SK-N-SH treated with all-trans-retinoic acid at 6 μM for 48 hours (cell line): Measurements from ENCODE around the gene ASB2.

Source experiments
- ATAC-seq: fragments of 200-7000 bp; cut with Tn5 transposase; 3 replicates; pipeline ENCODE4 v1.9.1; 2020; ENCODE audit warnings: mild to moderate bottlenecking, moderate library complexity
- ARNTL ChIP-seq: fragments of 450-650 bp; formaldehyde crosslinking; IDR thresholded peaks from 2 replicates; pipeline ENCODE4 v1.5.0; 2020; ENCODE audit warnings: low read depth, mild to moderate bottlenecking, moderate library complexity, borderline replicate concordance
- CSDC2 ChIP-seq: fragments of 250-450 bp; sonication (Bioruptor Pico); IDR thresholded peaks from 2 replicates; pipeline ENCODE4 v1.5.0; 2020; ENCODE audit warnings: mild to moderate bottlenecking, moderate library complexity
- GLIS3 ChIP-seq: fragments of 250-450 bp; sonication (Bioruptor Pico); IDR thresholded peaks from 2 replicates; pipeline ENCODE4 v1.5.0; 2020; ENCODE audit warnings: mild to moderate bottlenecking, moderate library complexity
- PPARA ChIP-seq: fragments of 250-450 bp; sonication (Bioruptor Pico); IDR thresholded peaks from 2 replicates; pipeline ENCODE4 v1.5.0; 2020; ENCODE audit warnings: mild to moderate bottlenecking, borderline replicate concordance
- RARB ChIP-seq: fragments of 250-450 bp; sonication (Bioruptor Pico); IDR thresholded peaks from 2 replicates; pipeline ENCODE4 v1.8.0; 2021; ENCODE audit warnings: mild to moderate bottlenecking, moderate library complexity
- SNAI2 ChIP-seq: fragments of 250-450 bp; sonication (Bioruptor Pico); IDR thresholded peaks from 2 replicates; pipeline ENCODE4 v1.5.0; 2020; ENCODE audit warnings: mild to moderate bottlenecking, moderate library complexity
- TOX ChIP-seq: fragments of 250-450 bp; sonication (Bioruptor Pico); IDR thresholded peaks from 2 replicates; pipeline ENCODE4 v1.8.0; 2021; ENCODE audit warnings: mild to moderate bottlenecking, moderate library complexity, borderline replicate concordance
- TSHZ2 ChIP-seq: fragments of 250-450 bp; sonication (Bioruptor Pico); IDR thresholded peaks from 2 replicates; pipeline ENCODE4 v1.5.0; 2020; ENCODE audit warnings: mild to moderate bottlenecking, moderate library complexity
- ZC3H10 ChIP-seq: fragments of 250-450 bp; sonication (Bioruptor Pico); IDR thresholded peaks from 2 replicates; pipeline ENCODE4 v1.5.1; 2021; ENCODE audit warnings: mild to moderate bottlenecking, moderate library complexity
- ZFP3 ChIP-seq: fragments of 250-450 bp; sonication (Bioruptor Pico); IDR thresholded peaks from 2 replicates; pipeline ENCODE4 v1.5.0; 2020; ENCODE audit warnings: mild to moderate bottlenecking, moderate library complexity
- ZNF565 ChIP-seq: fragments of 450-650 bp; formaldehyde crosslinking; conservative IDR thresholded peaks from 2 replicates; pipeline ENCODE4 v1.5.0; 2020; ENCODE audit warnings: low read depth, mild to moderate bottlenecking, moderate library complexity
- ZNF70 ChIP-seq: fragments of 450-650 bp; formaldehyde crosslinking; IDR thresholded peaks from 2 replicates; pipeline ENCODE4 v1.5.0; 2020; ENCODE audit warnings: mild to moderate bottlenecking, moderate library complexity
- ZNF8 ChIP-seq: fragments of 450-650 bp; formaldehyde crosslinking; IDR thresholded peaks from 2 replicates; pipeline ENCODE4 v1.5.0; 2020; ENCODE audit warnings: mild to moderate bottlenecking, moderate library complexity
- TF ChIP-seq, protein P1 (sequence below): fragments of 250-450 bp; sonication (Bioruptor Pico); IDR thresholded peaks from 2 replicates; pipeline ENCODE4 v1.5.1; 2020; ENCODE audit warnings: low read depth, mild to moderate bottlenecking, moderate library complexity
- TF ChIP-seq, protein P2 (sequence below): fragments of 250-450 bp; sonication (Bioruptor Pico); IDR thresholded peaks from 2 replicates; pipeline ENCODE4 v1.8.0; 2020; ENCODE audit warnings: mild to moderate bottlenecking, moderate library complexity, borderline replicate concordance
- TF ChIP-seq, protein P3 (sequence below): fragments of 250-450 bp; sonication (Bioruptor Pico); IDR thresholded peaks from 2 replicates; pipeline ENCODE4 v1.8.0; 2021; ENCODE audit warnings: low read depth, mild to moderate bottlenecking, moderate library complexity, borderline replicate concordance
- TF ChIP-seq, protein P4 (sequence below): fragments of 250-450 bp; sonication (Bioruptor Pico); IDR thresholded peaks from 2 replicates; pipeline ENCODE4 v1.5.1; 2021; ENCODE audit warnings: mild to moderate bottlenecking, moderate library complexity

ASB2 gene

DNA sequence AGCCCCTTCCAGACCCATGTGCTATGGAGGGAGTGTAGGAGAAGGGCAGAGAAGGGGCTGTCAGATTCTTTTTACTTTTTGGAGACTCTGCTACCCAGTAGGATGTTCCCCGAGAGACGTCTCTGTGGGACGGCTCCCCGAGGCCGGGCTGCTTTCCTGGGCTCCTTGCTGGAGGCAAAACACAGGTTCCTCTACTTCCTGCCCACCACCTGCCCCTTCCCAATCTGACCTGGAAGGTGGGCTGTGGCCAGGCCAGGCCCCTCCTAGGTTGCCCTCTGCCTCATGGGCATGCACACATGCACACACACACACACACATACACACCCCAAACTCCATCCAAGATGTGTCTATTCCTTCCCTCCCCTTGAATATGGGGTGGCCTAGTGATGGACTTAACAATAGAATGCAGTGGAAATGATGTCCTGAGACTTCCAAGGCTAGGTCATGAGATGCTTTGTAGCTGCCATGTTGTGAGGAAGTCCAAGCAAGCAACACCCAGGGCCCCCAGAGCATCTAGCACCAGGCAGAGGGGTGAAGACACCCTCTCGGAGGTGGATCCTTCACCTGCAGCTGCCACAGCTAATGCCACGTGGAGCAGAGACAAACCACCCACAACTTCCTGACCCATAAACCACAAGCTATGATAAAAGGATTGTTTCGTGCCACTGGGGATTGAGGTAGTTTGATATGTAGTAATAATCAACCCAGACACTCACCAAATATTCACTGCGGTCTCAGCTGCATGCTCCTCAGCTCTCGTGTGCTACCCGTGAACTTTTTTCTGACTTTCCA, 1.6 kb upstream of the ASB2 start:
- no peak for ATAC-seq
- TF ChIP-seq, protein P1, sequence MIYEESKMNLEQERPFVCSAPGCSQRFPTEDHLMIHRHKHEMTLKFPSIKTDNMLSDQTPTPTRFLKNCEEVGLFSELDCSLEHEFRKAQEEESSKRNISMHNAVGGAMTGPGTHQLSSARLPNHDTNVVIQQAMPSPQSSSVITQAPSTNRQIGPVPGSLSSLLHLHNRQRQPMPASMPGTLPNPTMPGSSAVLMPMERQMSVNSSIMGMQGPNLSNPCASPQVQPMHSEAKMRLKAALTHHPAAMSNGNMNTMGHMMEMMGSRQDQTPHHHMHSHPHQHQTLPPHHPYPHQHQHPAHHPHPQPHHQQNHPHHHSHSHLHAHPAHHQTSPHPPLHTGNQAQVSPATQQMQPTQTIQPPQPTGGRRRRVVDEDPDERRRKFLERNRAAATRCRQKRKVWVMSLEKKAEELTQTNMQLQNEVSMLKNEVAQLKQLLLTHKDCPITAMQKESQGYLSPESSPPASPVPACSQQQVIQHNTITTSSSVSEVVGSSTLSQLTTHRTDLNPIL (CRISPR knock-in tag) = no peak
- TF ChIP-seq CSDC2 (CRISPR knock-in tag) (no peak), GLIS3 (CRISPR knock-in tag) (no peak), TSHZ2 (CRISPR knock-in tag) (no peak)

GRCh38 chr14:93977171-93977570, 801 bp upstream of the ASB2 start:
- TF ChIP-seq, protein P2, sequence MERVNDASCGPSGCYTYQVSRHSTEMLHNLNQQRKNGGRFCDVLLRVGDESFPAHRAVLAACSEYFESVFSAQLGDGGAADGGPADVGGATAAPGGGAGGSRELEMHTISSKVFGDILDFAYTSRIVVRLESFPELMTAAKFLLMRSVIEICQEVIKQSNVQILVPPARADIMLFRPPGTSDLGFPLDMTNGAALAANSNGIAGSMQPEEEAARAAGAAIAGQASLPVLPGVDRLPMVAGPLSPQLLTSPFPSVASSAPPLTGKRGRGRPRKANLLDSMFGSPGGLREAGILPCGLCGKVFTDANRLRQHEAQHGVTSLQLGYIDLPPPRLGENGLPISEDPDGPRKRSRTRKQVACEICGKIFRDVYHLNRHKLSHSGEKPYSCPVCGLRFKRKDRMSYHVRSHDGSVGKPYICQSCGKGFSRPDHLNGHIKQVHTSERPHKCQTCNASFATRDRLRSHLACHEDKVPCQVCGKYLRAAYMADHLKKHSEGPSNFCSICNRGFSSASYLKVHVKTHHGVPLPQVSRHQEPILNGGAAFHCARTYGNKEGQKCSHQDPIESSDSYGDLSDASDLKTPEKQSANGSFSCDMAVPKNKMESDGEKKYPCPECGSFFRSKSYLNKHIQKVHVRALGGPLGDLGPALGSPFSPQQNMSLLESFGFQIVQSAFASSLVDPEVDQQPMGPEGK (CRISPR knock-in tag) = no peak
- TF ChIP-seq TOX (CRISPR knock-in tag) (no peak), ZNF565 (CRISPR knock-in tag) (no peak), TSHZ2 (CRISPR knock-in tag) (no peak), CSDC2 (CRISPR knock-in tag) (no peak), ZC3H10 (CRISPR knock-in tag) (no peak)
- TF ChIP-seq, protein P3, sequence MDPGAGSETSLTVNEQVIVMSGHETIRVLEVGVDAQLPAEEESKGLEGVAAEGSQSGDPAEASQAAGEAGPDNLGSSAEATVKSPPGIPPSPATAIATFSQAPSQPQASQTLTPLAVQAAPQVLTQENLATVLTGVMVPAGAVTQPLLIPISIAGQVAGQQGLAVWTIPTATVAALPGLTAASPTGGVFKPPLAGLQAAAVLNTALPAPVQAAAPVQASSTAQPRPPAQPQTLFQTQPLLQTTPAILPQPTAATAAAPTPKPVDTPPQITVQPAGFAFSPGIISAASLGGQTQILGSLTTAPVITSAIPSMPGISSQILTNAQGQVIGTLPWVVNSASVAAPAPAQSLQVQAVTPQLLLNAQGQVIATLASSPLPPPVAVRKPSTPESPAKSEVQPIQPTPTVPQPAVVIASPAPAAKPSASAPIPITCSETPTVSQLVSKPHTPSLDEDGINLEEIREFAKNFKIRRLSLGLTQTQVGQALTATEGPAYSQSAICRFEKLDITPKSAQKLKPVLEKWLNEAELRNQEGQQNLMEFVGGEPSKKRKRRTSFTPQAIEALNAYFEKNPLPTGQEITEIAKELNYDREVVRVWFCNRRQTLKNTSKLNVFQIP = no peak
- TF ChIP-seq, all 23 proteins: peak for 0
- no peak for ATAC-seq

DNA sequence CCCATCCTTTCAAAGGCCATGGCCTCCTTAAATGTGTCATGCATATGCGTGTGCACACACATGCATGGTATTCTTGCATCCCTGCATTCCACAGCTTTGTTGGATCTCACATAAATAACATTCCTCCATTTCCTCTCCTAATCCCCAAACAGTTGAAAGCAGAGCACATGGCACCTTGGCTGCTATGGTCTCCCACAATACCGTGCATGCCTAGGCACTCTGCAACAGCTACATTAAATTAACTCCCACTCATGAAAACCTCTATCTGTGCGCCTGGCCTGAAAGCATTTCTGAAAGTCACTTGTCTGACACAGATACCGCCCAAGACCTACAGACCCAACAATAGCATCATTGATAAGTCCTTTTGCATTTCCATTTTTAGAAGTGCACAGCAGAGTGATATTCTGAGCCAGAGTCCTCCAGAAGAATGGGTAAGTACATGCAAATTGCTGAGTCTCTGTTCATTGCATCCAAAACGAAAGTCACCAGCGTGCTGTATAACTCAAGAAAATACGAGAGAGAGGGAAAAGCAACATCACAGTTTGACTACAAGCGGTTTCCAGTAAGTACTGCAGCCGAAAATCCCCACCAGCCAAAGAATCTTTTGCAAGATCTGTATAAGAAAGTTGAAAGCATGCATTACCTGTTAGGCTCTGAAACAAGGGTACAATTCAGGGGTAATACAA, 436 bp downstream of the ASB2 start:
- ATAC-seq = no peak
- TF ChIP-seq GLIS3 (CRISPR knock-in tag) (no peak), ZNF565 (CRISPR knock-in tag) (no peak), PPARA (no peak), TOX (CRISPR knock-in tag) (no peak), ZNF70 (CRISPR knock-in tag) (no peak), RARB (CRISPR knock-in tag) (no peak), ARNTL (CRISPR knock-in tag) (no peak), ZFP3 (CRISPR knock-in tag) (no peak), SNAI2 (CRISPR knock-in tag) (no peak), TSHZ2 (CRISPR knock-in tag) (no peak), ZNF8 (CRISPR knock-in tag) (no peak)
- TF ChIP-seq, protein P4, sequence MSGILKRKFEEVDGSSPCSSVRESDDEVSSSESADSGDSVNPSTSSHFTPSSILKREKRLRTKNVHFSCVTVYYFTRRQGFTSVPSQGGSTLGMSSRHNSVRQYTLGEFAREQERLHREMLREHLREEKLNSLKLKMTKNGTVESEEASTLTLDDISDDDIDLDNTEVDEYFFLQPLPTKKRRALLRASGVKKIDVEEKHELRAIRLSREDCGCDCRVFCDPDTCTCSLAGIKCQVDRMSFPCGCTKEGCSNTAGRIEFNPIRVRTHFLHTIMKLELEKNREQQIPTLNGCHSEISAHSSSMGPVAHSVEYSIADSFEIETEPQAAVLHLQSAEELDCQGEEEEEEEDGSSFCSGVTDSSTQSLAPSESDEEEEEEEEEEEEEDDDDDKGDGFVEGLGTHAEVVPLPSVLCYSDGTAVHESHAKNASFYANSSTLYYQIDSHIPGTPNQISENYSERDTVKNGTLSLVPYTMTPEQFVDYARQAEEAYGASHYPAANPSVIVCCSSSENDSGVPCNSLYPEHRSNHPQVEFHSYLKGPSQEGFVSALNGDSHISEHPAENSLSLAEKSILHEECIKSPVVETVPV = no peak
- TF ChIP-seq, protein P1 (CRISPR knock-in tag) = no peak
